HEK293 (cell line): ENCODE results near the gene ARHGDIA.
A peak's percentile ranks its signal among the peaks of the same experiment; 100 is the strongest.

Experiments used
- CTCF ChIA-PET: fragments of 350-600 bp; formaldehyde crosslinking; extraction: SDS; loops from one replicate; lab custom pipeline; 2021; ENCODE audit warnings: antibody characterized with exemption; lab: Yijun Ruan, JAX
- POLR2A ChIA-PET: fragments of 300-600 bp; formaldehyde crosslinking; extraction: SDS; loops from one replicate; lab custom pipeline; 2020; ENCODE audit warnings: antibody characterized with exemption, inconsistent platforms; lab: Yijun Ruan, JAX
- H3K27ac ChIP-seq: fragments of 200-500 bp; sonication (Bioruptor generic); 2 replicates; pipeline ENCODE4 v1.5.1; 2014; ENCODE audit warnings: low read depth, low read length, control low read depth, inconsistent platforms; ENCODE audit errors: extremely low read depth
- H3K36me3 ChIP-seq, 2 experiments: fragments of 200-500 bp in 1 of 2; sonication (Bioruptor generic) in 1 of 2; 1 replicate in 1 of 2; 2 replicates in 1 of 2; pipeline ENCODE4 v1.5.1; 2014 to 2017; ENCODE audit warnings: inconsistent platforms in 2 of 2, low read length in 2 of 2; ENCODE audit not compliant: control insufficient read depth in 2 of 2, insufficient read depth in 1 of 2
- H3K4me1 ChIP-seq: fragments of 200-500 bp; sonication (Bioruptor generic); 2 replicates; pipeline ENCODE4 v1.5.1; 2014; ENCODE audit warnings: mild to moderate bottlenecking, low read length, inconsistent platforms; ENCODE audit not compliant: control insufficient read depth, insufficient read depth
- H3K4me3 ChIP-seq: 2 replicates; pipeline ENCODE4 v1.5.1; 2011; ENCODE audit warnings: low read depth, mild to moderate bottlenecking, control low read depth, low read length, moderate library complexity
- H3K9me3 ChIP-seq: fragments of 200-500 bp; sonication (Bioruptor generic); 2 replicates; pipeline ENCODE4 v1.5.1; 2014; ENCODE audit warnings: low read depth, low read length, inconsistent platforms; ENCODE audit not compliant: control insufficient read depth, insufficient read depth
- BCL6B ChIP-seq: fragments of 450-650 bp; formaldehyde crosslinking; IDR thresholded peaks from 2 replicates; pipeline ENCODE4 v1.5.1; 2017; ENCODE audit warnings: missing biosample characterization, missing genetic modification characterization
- HIC1 ChIP-seq: fragments of 450-650 bp; formaldehyde crosslinking; IDR thresholded peaks from 2 replicates; pipeline ENCODE4 v1.5.1; 2016; ENCODE audit warnings: missing biosample characterization, missing genetic modification characterization
- KLF1 ChIP-seq: fragments of 450-650 bp; formaldehyde crosslinking; IDR thresholded peaks from 2 replicates; pipeline ENCODE4 v1.5.1; 2016; ENCODE audit warnings: missing biosample characterization, missing genetic modification characterization
- PRDM4 ChIP-seq: fragments of 450-650 bp; formaldehyde crosslinking; IDR thresholded peaks from 2 replicates; pipeline ENCODE4 v1.5.1; 2017; ENCODE audit warnings: missing biosample characterization, missing genetic modification characterization
- SCRT2 ChIP-seq: fragments of 450-650 bp; formaldehyde crosslinking; IDR thresholded peaks from 2 replicates; pipeline ENCODE4 v1.5.1; 2016; ENCODE audit warnings: missing biosample characterization, missing genetic modification characterization
- WT1 ChIP-seq: fragments of 450-650 bp; formaldehyde crosslinking; IDR thresholded peaks from 2 replicates; pipeline ENCODE4 v1.5.1; 2016; ENCODE audit warnings: missing biosample characterization, missing genetic modification characterization
- ZNF175 ChIP-seq: fragments of 450-650 bp; formaldehyde crosslinking; IDR thresholded peaks from 2 replicates; pipeline ENCODE4 v1.5.1; 2016; ENCODE audit warnings: missing biosample characterization, missing genetic modification characterization
- ZNF26 ChIP-seq: fragments of 450-650 bp; formaldehyde crosslinking; IDR thresholded peaks from 2 replicates; pipeline ENCODE4 v1.5.1; 2016; ENCODE audit warnings: missing biosample characterization, missing genetic modification characterization
- ZNF311 ChIP-seq: fragments of 450-650 bp; formaldehyde crosslinking; IDR thresholded peaks from 2 replicates; pipeline ENCODE4 v1.5.1; 2017; ENCODE audit warnings: missing biosample characterization, missing genetic modification characterization, borderline replicate concordance
- ZNF610 ChIP-seq: fragments of 450-650 bp; formaldehyde crosslinking; IDR thresholded peaks from 2 replicates; pipeline ENCODE4 v1.5.1; 2016; ENCODE audit warnings: missing biosample characterization, missing genetic modification characterization, borderline replicate concordance
- ZNF621 ChIP-seq: fragments of 450-650 bp; formaldehyde crosslinking; IDR thresholded peaks from 2 replicates; pipeline ENCODE4 v1.5.1; 2017; ENCODE audit warnings: missing biosample characterization, missing genetic modification characterization
- ZNF645 ChIP-seq: fragments of 450-650 bp; formaldehyde crosslinking; IDR thresholded peaks from 2 replicates; pipeline ENCODE4; 2016; ENCODE audit warnings: missing biosample characterization, missing genetic modification characterization
- ZNF777 ChIP-seq: fragments of 450-650 bp; formaldehyde crosslinking; IDR thresholded peaks from 2 replicates; pipeline ENCODE4 v1.5.1; 2017; ENCODE audit warnings: missing biosample characterization, missing genetic modification characterization, borderline replicate concordance
- ZSCAN16 ChIP-seq: fragments of 450-650 bp; formaldehyde crosslinking; IDR thresholded peaks from 2 replicates; pipeline ENCODE4 v1.5.1; 2016; ENCODE audit warnings: missing biosample characterization, missing genetic modification characterization
- ZSCAN4 ChIP-seq: fragments of 450-650 bp; formaldehyde crosslinking; IDR thresholded peaks from 2 replicates; pipeline ENCODE4 v1.5.1; 2017; ENCODE audit warnings: missing biosample characterization, missing genetic modification characterization

Gene ARHGDIA

GRCh38 chr17:81904600-81905423, 33.7 kb upstream of the ARHGDIA start:
- Histone ChIP-seq H3K36me3 (peaks cover 0 to 70% of the 10 kb centered on the region in 2 experiments; a peak in 1 of 3 replicates), H3K4me1 (no peaks in the 10 kb centered on the region)

GRCh38 chr17:81903896-81904599, 32.9 kb upstream of the ARHGDIA start:
- ChIA-PET CTCF (no interaction called here), POLR2A (interaction anchor here (0.6 kb wide), 2 partner anchors 21 to 310 kb away, joined by 3 to 4 read pairs; no protein-coding TSS in a partner anchor)
- Histone ChIP-seq H3K27ac (no peak overlapping the region), H3K36me3 (peaks cover 0 to 73% of the 10 kb centered on the region in 2 experiments; a peak in 1 of 3 replicates), H3K4me3 (no peak overlapping the region), H3K9me3 (no peaks in the 10 kb centered on the region), H3K4me1 (no peaks in the 10 kb centered on the region)
- TF ChIP-seq ZNF777 (tag by site-specific recombination) (no peak), ZSCAN4 (tag by site-specific recombination) (no peak), ZNF621 (tag by site-specific recombination) (no peak), WT1 (no peak), ZNF26 (no peak), KLF1 (tag by site-specific recombination) (no peak), BCL6B (tag by site-specific recombination) (no peak), PRDM4 (tag by site-specific recombination) (no peak), ZNF311 (tag by site-specific recombination) (no peak), ZSCAN16 (tag by site-specific recombination) (no peak), ZNF645 (no peak), ZNF175 (tag by site-specific recombination) (no peak)

More at GRCh38 chr17:81904600-81905423, 33.7 kb upstream of the ARHGDIA start:
- Histone ChIP-seq H3K9me3 (no peaks in the 10 kb centered on the region), H3K4me3 (no peak overlapping the region), H3K27ac (no peak overlapping the region)
- TF ChIP-seq SCRT2 (0 out of 2 replicates have a peak, but pooled peaks have one; percentile 14), ZNF610 (no peak), HIC1 (tag by site-specific recombination) (0 out of 2 replicates have a peak, but pooled peaks have one; percentile 48)
- ChIA-PET POLR2A (interaction anchor here (0.6 kb wide), 1 partner anchor 309 kb away, joined by 3 read pairs; no protein-coding TSS in a partner anchor), CTCF (interaction anchor here (1.6 kb wide), 1 partner anchor 12 kb away, joined by 4 read pairs; no protein-coding TSS in a partner anchor)
